ENCODE data around the gene SNTA1. TPM values are rescaled to one million over a fixed set of nuclear protein-coding genes. Genes with fewer than 3 reads are reported as not detected.

The SNTA1 gene
- polyA plus RNA-seq, 3 donors: 0.56 to 0.93 (median 0.63) TPM

DNA sequence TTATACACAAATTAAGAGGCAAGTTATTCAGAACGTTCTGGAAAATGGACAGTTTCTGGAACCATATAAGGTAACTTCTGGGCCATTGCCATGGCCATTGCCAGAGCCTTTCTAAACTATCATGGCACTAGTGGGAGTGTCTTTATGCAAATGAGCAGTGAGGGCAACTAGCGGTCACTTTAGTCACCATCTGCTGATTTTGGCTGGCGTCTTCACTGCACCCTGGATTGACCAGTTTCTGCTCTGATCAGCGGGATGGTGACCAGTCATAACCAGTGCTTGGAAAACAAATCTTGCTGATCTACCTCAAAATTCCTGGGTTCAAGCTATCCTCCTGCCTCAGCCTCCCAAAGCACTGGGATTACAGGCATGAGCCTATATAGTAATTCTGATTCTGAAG lies 7.3 kb upstream of the SNTA1 start:
- peaks cover 3 to 7% (median 3%) of the 10 kb centered on the region in 3 donors for H3K27me3 Mint-ChIP-seq (ENCODE audit: low read depth in 3 of 3)
- Histone ChIP-seq H3K9me3 (replicated peaks in 1 of 2; ENCODE audit: control insufficient read depth in 1 of 2, insufficient read depth in 1 of 2, low read length in 2 of 2) (no peaks in the 10 kb centered on the region), H4K20me1 (ENCODE audit: insufficient read depth, low read length) (no peaks in the 10 kb centered on the region), H3K4me2 (replicated peaks; ENCODE audit: extremely low read depth, low read length, poor library complexity, severe bottlenecking) (no peak overlapping the region), H3K27ac (ENCODE audit: low read depth in 1 of 2, low read length in 2 of 2) (no peak overlapping the region), H3K9ac (ENCODE audit: insufficient read depth, low read length, poor library complexity, severe bottlenecking) (no peak overlapping the region), H3K36me3 (replicated peaks in 1 of 2; ENCODE audit: control insufficient read depth in 1 of 2, insufficient read depth in 2 of 2, low read length in 2 of 2) (no peaks in the 10 kb centered on the region), H2AFZ (ENCODE audit: insufficient read depth, low read depth, low read length, poor library complexity, severe bottlenecking) (no peak overlapping the region), H3K27me3 (ENCODE audit: control insufficient read depth in 2 of 2, insufficient read depth in 2 of 2, low read length in 2 of 2) (no peaks in the 10 kb centered on the region), H3K4me1 (ENCODE audit: control insufficient read depth in 1 of 2, insufficient read depth in 2 of 2, low read length in 2 of 2) (no peaks in the 10 kb centered on the region), H3K4me3 (replicated peaks in 1 of 3; ENCODE audit: low read depth in 2 of 3, low read length in 3 of 3) (no peak overlapping the region), H3K79me2 (ENCODE audit: insufficient read depth, low read length) (no peaks in the 10 kb centered on the region)
- TF ChIP-seq, protein P1, sequence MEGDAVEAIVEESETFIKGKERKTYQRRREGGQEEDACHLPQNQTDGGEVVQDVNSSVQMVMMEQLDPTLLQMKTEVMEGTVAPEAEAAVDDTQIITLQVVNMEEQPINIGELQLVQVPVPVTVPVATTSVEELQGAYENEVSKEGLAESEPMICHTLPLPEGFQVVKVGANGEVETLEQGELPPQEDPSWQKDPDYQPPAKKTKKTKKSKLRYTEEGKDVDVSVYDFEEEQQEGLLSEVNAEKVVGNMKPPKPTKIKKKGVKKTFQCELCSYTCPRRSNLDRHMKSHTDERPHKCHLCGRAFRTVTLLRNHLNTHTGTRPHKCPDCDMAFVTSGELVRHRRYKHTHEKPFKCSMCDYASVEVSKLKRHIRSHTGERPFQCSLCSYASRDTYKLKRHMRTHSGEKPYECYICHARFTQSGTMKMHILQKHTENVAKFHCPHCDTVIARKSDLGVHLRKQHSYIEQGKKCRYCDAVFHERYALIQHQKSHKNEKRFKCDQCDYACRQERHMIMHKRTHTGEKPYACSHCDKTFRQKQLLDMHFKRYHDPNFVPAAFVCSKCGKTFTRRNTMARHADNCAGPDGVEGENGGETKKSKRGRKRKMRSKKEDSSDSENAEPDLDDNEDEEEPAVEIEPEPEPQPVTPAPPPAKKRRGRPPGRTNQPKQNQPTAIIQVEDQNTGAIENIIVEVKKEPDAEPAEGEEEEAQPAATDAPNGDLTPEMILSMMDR (IDR thresholded peaks at IDR 0.05): no peak
- no peak overlapping the region for H3K27ac Mint-ChIP-seq
- intact Hi-C loops (cut with micrococcal nuclease): no loop called here
- no peaks in the 10 kb centered on the region for H3K36me3 Mint-ChIP-seq
- no peak for DNase-seq
- peaks cover 2% of the 10 kb centered on the region for H3K4me1 Mint-ChIP-seq
- H3K4me3 Mint-ChIP-seq: no peak overlapping the region
- H3K9me3 Mint-ChIP-seq: peaks cover 0 to 2% (median 0%) of the 10 kb centered on the region in 7 donors
- WGBS (ENCODE audit: insufficient coverage): 86% methylated on average over 3 of the region's 4 CpGs

DNA sequence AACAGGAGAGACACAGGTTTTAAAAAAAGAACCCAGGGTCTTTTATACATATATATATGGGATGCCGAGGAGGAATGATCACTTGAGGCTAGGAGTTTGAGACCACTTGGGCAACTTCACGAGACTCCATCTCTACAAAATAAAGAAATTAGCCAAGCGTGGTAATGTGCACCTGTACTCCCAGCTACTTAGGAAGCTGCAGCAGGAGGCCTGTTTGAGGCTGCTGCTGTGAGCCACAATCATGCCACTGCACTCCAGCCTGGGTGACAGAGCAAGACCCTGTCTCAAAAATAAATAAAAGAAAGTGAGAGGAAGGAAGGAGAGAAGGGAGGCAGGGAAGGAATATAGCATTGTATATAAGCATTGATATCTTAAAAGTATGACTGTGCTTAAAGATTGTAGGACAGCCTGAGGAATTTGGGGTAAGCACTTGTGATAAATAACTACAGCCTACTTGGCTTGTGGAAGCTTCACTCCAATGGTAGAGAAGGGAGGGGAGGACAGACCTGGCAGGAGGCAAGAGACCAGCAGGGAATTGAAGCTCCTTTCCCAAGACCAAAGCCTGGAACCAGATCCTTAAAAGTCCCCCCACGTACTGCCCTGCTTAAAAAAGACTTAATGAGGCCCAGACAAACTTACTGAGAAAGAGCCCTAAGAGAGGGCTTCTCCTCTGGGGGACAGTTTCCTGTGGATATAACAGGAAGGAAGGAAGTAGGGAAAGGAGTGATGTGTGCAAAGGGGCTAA lies 2.5 kb upstream of the SNTA1 start:
- Mint-ChIP-seq H3K27ac (no peak overlapping the region), H3K27me3 (ENCODE audit: low read depth in 3 of 3) (peaks cover 23 to 28% (median 24%) of the 10 kb centered on the region in 3 donors), H3K4me1 (peaks cover 17% of the 10 kb centered on the region), H3K4me3 (no peak overlapping the region), H3K9me3 (peaks cover 0 to 3% (median 0%) of the 10 kb centered on the region in 7 donors), H3K36me3 (no peaks in the 10 kb centered on the region)
- Histone ChIP-seq H2AFZ (ENCODE audit: insufficient read depth, low read depth, low read length, poor library complexity, severe bottlenecking) (no peak overlapping the region), H3K4me2 (replicated peaks; ENCODE audit: extremely low read depth, low read length, poor library complexity, severe bottlenecking) (no peak overlapping the region), H3K9me3 (replicated peaks in 1 of 2; ENCODE audit: control insufficient read depth in 1 of 2, insufficient read depth in 1 of 2, low read length in 2 of 2) (no peaks in the 10 kb centered on the region), H3K4me1 (ENCODE audit: control insufficient read depth in 1 of 2, insufficient read depth in 2 of 2, low read length in 2 of 2) (peaks cover 10 to 19% of the 10 kb centered on the region in 2 donors), H4K20me1 (ENCODE audit: insufficient read depth, low read length) (no peaks in the 10 kb centered on the region), H3K9ac (ENCODE audit: insufficient read depth, low read length, poor library complexity, severe bottlenecking) (no peak overlapping the region), H3K79me2 (ENCODE audit: insufficient read depth, low read length) (no peaks in the 10 kb centered on the region), H3K36me3 (replicated peaks in 1 of 2; ENCODE audit: control insufficient read depth in 1 of 2, insufficient read depth in 2 of 2, low read length in 2 of 2) (no peaks in the 10 kb centered on the region), H3K4me3 (replicated peaks in 1 of 3; ENCODE audit: low read depth in 2 of 3, low read length in 3 of 3) (no peak overlapping the region), H3K27ac (ENCODE audit: low read depth in 1 of 2, low read length in 2 of 2) (no peak overlapping the region), H3K27me3 (ENCODE audit: control insufficient read depth in 2 of 2, insufficient read depth in 2 of 2, low read length in 2 of 2) (peaks cover 10 to 15% of the 10 kb centered on the region in 2 donors)
- 100% methylated on average over 1 of the region's 4 CpGs for WGBS (ENCODE audit: insufficient coverage)
- TF ChIP-seq, protein P1 (IDR thresholded peaks at IDR 0.05): no peak
- intact Hi-C loops (cut with micrococcal nuclease): loop anchor here in 1 of 2 donors (5.0 kb wide), 1 partner anchor 381 kb away; no protein-coding TSS in a partner anchor
- no peak for DNase-seq

All from CD14-positive monocyte (primary cell).